Measurements from ENCODE around the gene CCBE1. TPM values are rescaled to one million over a fixed set of nuclear protein-coding genes. Genes with fewer than 3 reads are reported as not detected.

CCBE1 gene
- total RNA-seq, 1 experiment from 2014 or later = 0.09 TPM

DNA sequence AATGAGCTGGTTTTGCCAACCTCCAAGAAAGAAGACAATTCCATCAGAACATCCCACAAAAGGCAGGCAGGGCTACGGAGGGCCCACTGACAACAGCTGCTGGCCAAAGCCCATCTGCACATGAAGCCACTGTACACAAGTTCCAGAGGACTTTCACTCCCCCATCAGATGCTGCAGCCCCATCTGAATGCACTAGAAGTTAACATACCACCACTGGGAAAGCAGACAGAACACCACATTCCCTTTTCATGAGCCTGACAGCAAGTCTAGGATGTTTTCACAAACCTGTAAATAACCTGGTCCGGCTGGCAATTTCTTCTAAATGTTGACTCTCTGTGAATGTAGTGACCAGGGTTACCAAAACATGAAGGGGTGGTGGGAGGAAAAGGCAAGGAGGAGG, 41.5 kb downstream of the CCBE1 start:
- H3K36me3 Mint-ChIP-seq (ENCODE audit: insufficient read depth, unreplicated experiment) = no peaks in the 10 kb centered on the region
- no peak overlapping the region for H3K4me3 Mint-ChIP-seq (ENCODE audit: unreplicated experiment)
- no peaks in the 10 kb centered on the region for H3K27me3 ChIP-seq (replicated peaks; ENCODE audit: control insufficient read depth, insufficient read depth, low read length)
- no peak for DNase-seq
- intact Hi-C loops (cut with micrococcal nuclease; ENCODE audit: unreplicated experiment) = no loop called here
- H3K9me3 ChIP-seq = no peaks in the 10 kb centered on the region
- no TSS peak for BruUV-seq (replicated peaks)
- no peak overlapping the region for H3K4me3 ChIP-seq (ENCODE audit: low read depth, low read length)
- ChIA-PET POLR2A (no interaction called here), CTCF (no interaction called here)
- no peaks in the 10 kb centered on the region for H3K4me1 Mint-ChIP-seq (ENCODE audit: low read depth, unreplicated experiment)
- H3K27me3 Mint-ChIP-seq (ENCODE audit: insufficient read depth, unreplicated experiment) = peaks cover under 1% of the 10 kb centered on the region
- no peaks in the 10 kb centered on the region for H3K9me3 Mint-ChIP-seq (ENCODE audit: unreplicated experiment)
- TF ChIP-seq, protein P1, sequence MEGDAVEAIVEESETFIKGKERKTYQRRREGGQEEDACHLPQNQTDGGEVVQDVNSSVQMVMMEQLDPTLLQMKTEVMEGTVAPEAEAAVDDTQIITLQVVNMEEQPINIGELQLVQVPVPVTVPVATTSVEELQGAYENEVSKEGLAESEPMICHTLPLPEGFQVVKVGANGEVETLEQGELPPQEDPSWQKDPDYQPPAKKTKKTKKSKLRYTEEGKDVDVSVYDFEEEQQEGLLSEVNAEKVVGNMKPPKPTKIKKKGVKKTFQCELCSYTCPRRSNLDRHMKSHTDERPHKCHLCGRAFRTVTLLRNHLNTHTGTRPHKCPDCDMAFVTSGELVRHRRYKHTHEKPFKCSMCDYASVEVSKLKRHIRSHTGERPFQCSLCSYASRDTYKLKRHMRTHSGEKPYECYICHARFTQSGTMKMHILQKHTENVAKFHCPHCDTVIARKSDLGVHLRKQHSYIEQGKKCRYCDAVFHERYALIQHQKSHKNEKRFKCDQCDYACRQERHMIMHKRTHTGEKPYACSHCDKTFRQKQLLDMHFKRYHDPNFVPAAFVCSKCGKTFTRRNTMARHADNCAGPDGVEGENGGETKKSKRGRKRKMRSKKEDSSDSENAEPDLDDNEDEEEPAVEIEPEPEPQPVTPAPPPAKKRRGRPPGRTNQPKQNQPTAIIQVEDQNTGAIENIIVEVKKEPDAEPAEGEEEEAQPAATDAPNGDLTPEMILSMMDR (IDR thresholded peaks at IDR 0.05; ENCODE audit: insufficient read depth in 1 of 2, low read depth in 1 of 2, low read length in 1 of 2, severe bottlenecking in 1 of 2, unreplicated experiment in 1 of 2) = no peak
- H3K27ac Mint-ChIP-seq (ENCODE audit: unreplicated experiment) = no peak overlapping the region
- no peaks in the 10 kb centered on the region for H3K4me1 ChIP-seq
- no peaks in the 10 kb centered on the region for H3K36me3 ChIP-seq (ENCODE audit: control insufficient read depth, insufficient read depth, low read length)

DNA sequence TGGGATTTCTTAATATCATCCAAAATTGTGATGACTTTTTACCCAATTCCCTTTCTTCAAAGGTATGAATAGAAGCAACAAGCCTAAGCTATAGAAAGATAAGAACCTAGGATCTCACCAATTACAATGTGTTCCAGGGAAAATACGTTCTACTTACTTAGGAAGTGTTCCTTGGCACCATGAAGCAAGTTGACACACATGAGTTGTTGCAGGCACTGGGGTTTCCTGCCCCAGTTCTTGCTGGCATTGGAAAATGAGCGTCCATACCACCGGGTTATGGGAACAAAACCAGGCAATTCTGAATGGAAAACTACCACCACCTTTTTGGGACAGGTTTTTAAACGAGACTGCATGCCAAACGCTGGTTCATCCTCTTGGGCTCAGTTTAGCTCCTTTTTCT, 46.2 kb downstream of the CCBE1 start:
- no peak overlapping the region for H3K4me3 Mint-ChIP-seq (ENCODE audit: unreplicated experiment)
- Histone ChIP-seq H3K9me3 (no peaks in the 10 kb centered on the region), H3K4me3 (ENCODE audit: low read depth, low read length) (no peak overlapping the region), H3K27me3 (replicated peaks; ENCODE audit: control insufficient read depth, insufficient read depth, low read length) (no peaks in the 10 kb centered on the region), H3K4me1 (no peaks in the 10 kb centered on the region), H3K36me3 (ENCODE audit: control insufficient read depth, insufficient read depth, low read length) (no peaks in the 10 kb centered on the region)
- no peaks in the 10 kb centered on the region for H3K9me3 Mint-ChIP-seq (ENCODE audit: unreplicated experiment)
- no peak for DNase-seq
- intact Hi-C loops (cut with micrococcal nuclease; ENCODE audit: unreplicated experiment) = no loop called here
- TF ChIP-seq, protein P1 (IDR thresholded peaks at IDR 0.05; ENCODE audit: insufficient read depth in 1 of 2, low read depth in 1 of 2, low read length in 1 of 2, severe bottlenecking in 1 of 2, unreplicated experiment in 1 of 2) = no peak
- no peak overlapping the region for H3K27ac Mint-ChIP-seq (ENCODE audit: unreplicated experiment)
- ChIA-PET POLR2A (no interaction called here), CTCF (no interaction called here)
- peaks cover 2% of the 10 kb centered on the region for H3K27me3 Mint-ChIP-seq (ENCODE audit: insufficient read depth, unreplicated experiment)
- H3K36me3 Mint-ChIP-seq (ENCODE audit: insufficient read depth, unreplicated experiment) = no peaks in the 10 kb centered on the region
- no peaks in the 10 kb centered on the region for H3K4me1 Mint-ChIP-seq (ENCODE audit: low read depth, unreplicated experiment)
- no TSS peak for BruUV-seq (replicated peaks)

DNA sequence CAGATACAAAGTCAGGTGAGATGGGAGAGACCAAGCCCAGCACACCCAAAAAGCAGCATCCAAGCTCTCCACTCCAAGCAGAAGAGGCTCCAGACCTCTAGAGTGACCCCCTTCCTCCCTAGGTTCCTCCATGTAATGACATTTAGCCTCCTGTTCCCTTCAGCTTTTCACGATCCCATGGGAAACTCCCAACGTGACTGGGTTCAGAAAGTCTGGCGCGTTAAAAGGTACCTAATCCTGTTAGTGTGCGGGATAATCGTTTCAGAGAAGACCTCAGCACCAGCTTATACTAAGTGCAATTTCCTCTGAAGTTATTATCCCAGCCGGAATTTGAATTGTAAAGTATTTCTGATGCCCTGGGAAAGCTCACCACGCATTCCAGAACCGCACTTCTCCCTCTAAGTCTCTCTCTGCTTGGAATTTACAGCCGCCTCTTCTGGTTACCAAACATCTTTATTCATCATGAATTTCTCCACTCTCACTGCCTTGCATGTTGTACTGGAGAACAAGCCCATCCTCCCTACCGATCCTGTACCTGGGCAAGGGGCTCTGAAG, 46.9 kb downstream of the CCBE1 start:
- Mint-ChIP-seq H3K4me1 (ENCODE audit: low read depth, unreplicated experiment) (no peaks in the 10 kb centered on the region), H3K36me3 (ENCODE audit: insufficient read depth, unreplicated experiment) (no peaks in the 10 kb centered on the region), H3K27me3 (ENCODE audit: insufficient read depth, unreplicated experiment) (peaks cover 2% of the 10 kb centered on the region), H3K9me3 (ENCODE audit: unreplicated experiment) (no peaks in the 10 kb centered on the region), H3K4me3 (ENCODE audit: unreplicated experiment) (no peak overlapping the region), H3K27ac (ENCODE audit: unreplicated experiment) (no peak overlapping the region)
- BruUV-seq (replicated peaks) = no TSS peak
- Histone ChIP-seq H3K4me1 (no peaks in the 10 kb centered on the region), H3K4me3 (ENCODE audit: low read depth, low read length) (no peak overlapping the region), H3K9me3 (no peaks in the 10 kb centered on the region), H3K36me3 (ENCODE audit: control insufficient read depth, insufficient read depth, low read length) (no peaks in the 10 kb centered on the region), H3K27me3 (replicated peaks; ENCODE audit: control insufficient read depth, insufficient read depth, low read length) (no peaks in the 10 kb centered on the region)
- TF ChIP-seq, protein P1 (IDR thresholded peaks at IDR 0.05; ENCODE audit: insufficient read depth in 1 of 2, low read depth in 1 of 2, low read length in 1 of 2, severe bottlenecking in 1 of 2, unreplicated experiment in 1 of 2) = no peak
- ChIA-PET POLR2A (no interaction called here), CTCF (no interaction called here)
- no peak for DNase-seq
- intact Hi-C loops (cut with micrococcal nuclease; ENCODE audit: unreplicated experiment) = no loop called here
